CD8-positive, alpha-beta memory T cell (primary cell): Measurements from ENCODE around the gene ZNF316. TPM values are rescaled to one million over a fixed set of nuclear protein-coding genes. Genes with fewer than 3 reads are reported as not detected.
"Not testable (repeated sequence)": the region's sequence is repeated elsewhere in the genome, so short reads cannot be mapped to it uniquely, and the experiment has no call there.

Source experiments
- CTCF ChIA-PET: fragments of 350-600 bp; sonication (Branson Sonifier 250); formaldehyde crosslinking; loops from one replicate; lab custom pipeline; 2021; ENCODE audit warnings: antibody characterized with exemption; lab: Charles Lee
- POLR2A ChIA-PET: fragments of 350-600 bp; sonication (Branson Sonifier 250); formaldehyde crosslinking; loops from one replicate; lab custom pipeline; 2021; ENCODE audit warnings: antibody characterized with exemption; lab: Charles Lee
- DNase-seq, 5 donors: peaks; one replicate each; pipeline versions ENCODE4 v3.0.0 to v3.0.0-alpha.2; 2020 to 2022; ENCODE audit warnings: mixed read lengths in 1 of 5
- H3K27ac ChIP-seq: one replicate; pipeline ENCODE4 v1.7.0; 2013; ENCODE audit warnings: low read depth, mild to moderate bottlenecking, low read length, moderate library complexity
- H3K27me3 ChIP-seq: 2 replicates; pipeline ENCODE4 v1.7.0; 2013; ENCODE audit warnings: low read length, mild to moderate bottlenecking; ENCODE audit not compliant: insufficient read depth, poor library complexity, severe bottlenecking
- H3K36me3 ChIP-seq: 2 replicates; pipeline ENCODE4 v1.7.0; 2013; ENCODE audit warnings: mild to moderate bottlenecking, low read length, moderate library complexity; ENCODE audit not compliant: insufficient read depth
- H3K4me1 ChIP-seq: 2 replicates; pipeline ENCODE4 v1.7.0; 2013; ENCODE audit warnings: mild to moderate bottlenecking, low read length, moderate library complexity; ENCODE audit not compliant: insufficient read depth
- H3K4me3 ChIP-seq: 2 replicates; pipeline ENCODE4 v1.7.0; 2013; ENCODE audit warnings: mild to moderate bottlenecking, low read length
- H3K9me3 ChIP-seq: 2 replicates; pipeline ENCODE4 v1.7.0; 2013; ENCODE audit warnings: mild to moderate bottlenecking, low read length
- H3K27ac Mint-ChIP-seq, 8 donors: one replicate each; pipeline ENCODE4 v1.8.0; 2020 to 2021; ENCODE audit warnings: mixed read lengths in 8 of 8, mild to moderate bottlenecking in 6 of 8, inconsistent platforms in 3 of 8, moderate library complexity in 3 of 8
- H3K27me3 Mint-ChIP-seq, 2 donors: one replicate each; pipeline ENCODE4 v1.8.0; 2020 to 2021; ENCODE audit warnings: mixed read lengths in 2 of 2, mild to moderate bottlenecking in 1 of 2, moderate library complexity in 1 of 2
- H3K36me3 Mint-ChIP-seq, 3 donors: one replicate each; pipeline ENCODE4 v1.8.0; 2020 to 2021; ENCODE audit warnings: mixed read lengths in 3 of 3, inconsistent platforms in 1 of 3, mild to moderate bottlenecking in 1 of 3
- H3K4me1 Mint-ChIP-seq, 3 donors: one replicate each; pipeline ENCODE4 v1.8.0; 2020 to 2021; ENCODE audit warnings: mixed read lengths in 3 of 3, inconsistent platforms in 1 of 3, mild to moderate bottlenecking in 1 of 3
- H3K4me3 Mint-ChIP-seq, 7 donors: one replicate each; pipeline ENCODE4 v1.8.0; 2020 to 2021; ENCODE audit warnings: mixed read lengths in 7 of 7, mild to moderate bottlenecking in 6 of 7, moderate library complexity in 4 of 7, inconsistent platforms in 2 of 7
- H3K9me3 Mint-ChIP-seq, 5 donors: one replicate each; pipeline ENCODE4 v1.8.0; 2020 to 2022; ENCODE audit warnings: mixed read lengths in 5 of 5, mild to moderate bottlenecking in 3 of 5, moderate library complexity in 2 of 5, inconsistent platforms in 1 of 5
- polyA plus RNA-seq: library from polyadenylated mRNA; unstranded; fragments of 300-500 nt; fragmentation: Illumina TruSeq; gene quantifications from one replicate; pipeline ENCODE4 v1.2.3, GENCODE V29; 2021
- total RNA-seq, 2 experiments: library from RNA; stranded (reverse); gene quantifications; one replicate each; pipeline ENCODE4 v1.2.3, GENCODE V29; 2021

Gene ZNF316
- total and polyA plus RNA-seq, 3 experiments from 2014 or later: 5.2 to 26.5 (median 26.5) TPM

DNA sequence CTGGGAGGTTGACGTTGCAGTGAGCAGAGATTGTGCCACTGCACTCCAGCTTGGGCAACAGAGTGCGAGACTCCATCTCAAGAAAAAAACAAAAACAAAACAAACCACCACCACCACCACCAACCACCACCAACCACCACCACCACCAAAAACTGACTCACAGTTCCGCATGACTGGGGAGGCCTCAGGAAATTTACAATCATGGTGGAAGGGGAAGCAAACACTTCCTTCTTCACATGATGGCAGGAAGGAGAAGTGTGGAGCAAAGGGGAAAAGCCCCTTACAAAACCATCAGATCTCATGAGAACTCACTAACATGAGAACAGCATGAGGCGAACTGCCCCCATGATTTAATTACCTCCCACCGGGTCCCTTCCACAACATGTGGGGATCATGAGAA, 2.1 kb upstream of the ZNF316 start:
- H3K9me3 ChIP-seq, H3K4me3 ChIP-seq, H3K27ac ChIP-seq, CTCF ChIA-PET, H3K36me3 ChIP-seq, DNase-seq, POLR2A ChIA-PET, H3K27me3 Mint-ChIP-seq, H3K27me3 ChIP-seq, H3K9me3 Mint-ChIP-seq: not testable (repeated sequence)
- peaks cover 22% of the 10 kb centered on the region for H3K4me1 ChIP-seq
- peaks cover 0 to 15% (median 0%) of the 10 kb centered on the region in 3 donors for H3K36me3 Mint-ChIP-seq
- H3K4me1 Mint-ChIP-seq: peaks cover 18 to 32% (median 23%) of the 10 kb centered on the region in 3 donors
- H3K27ac Mint-ChIP-seq: peak overlapping the region in 3 of 8 donors; percentile 46 to 66 (median 60)
- H3K4me3 Mint-ChIP-seq: peak overlapping the region; percentile 14 to 88 (median 77)

DNA sequence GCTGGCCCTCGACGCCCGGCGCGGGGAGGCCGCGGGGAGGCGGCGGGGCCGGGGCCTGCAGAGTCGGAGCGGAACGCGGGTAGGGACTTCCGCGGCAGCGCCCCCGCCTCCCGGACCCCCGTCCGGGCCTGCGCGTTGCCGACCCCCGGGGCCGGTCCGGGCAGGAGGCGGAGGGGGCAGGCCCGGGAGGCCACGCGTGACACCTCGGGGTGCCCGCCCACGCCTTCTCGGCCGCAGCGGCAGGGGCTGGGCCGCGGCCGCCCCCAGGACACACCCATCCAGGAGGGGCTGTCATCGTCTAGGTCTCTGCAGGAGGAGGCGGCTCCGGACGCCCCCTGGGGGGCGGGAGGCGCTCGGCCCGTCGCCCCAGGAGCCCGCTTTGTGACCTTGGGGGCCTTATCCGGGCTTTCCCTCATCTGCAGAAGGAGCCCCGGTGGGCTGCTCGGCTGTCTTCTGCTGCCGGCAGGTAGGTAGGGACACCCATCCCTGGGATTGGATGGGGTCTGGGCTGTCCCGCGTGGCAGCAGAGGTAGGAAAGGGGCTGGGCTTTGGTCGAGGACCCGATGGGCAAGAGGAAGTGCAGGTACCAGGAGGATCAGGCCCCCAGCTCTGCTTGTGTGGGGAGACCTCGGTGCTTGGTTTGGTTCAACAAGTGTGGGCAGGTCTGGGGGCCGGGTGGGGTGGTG, 569 bp downstream of the ZNF316 start:
- Mint-ChIP-seq H3K36me3 (peaks cover 0 to 40% (median 4%) of the 10 kb centered on the region in 3 donors), H3K4me3 (peak overlapping the region; percentile 85 to 90 (median 88)), H3K4me1 (peaks cover 25 to 44% (median 31%) of the 10 kb centered on the region in 3 donors), H3K27me3 (no peaks in the 10 kb centered on the region), H3K27ac (peak overlapping the region; percentile 86 to 97 (median 94)), H3K9me3 (no peaks in the 10 kb centered on the region)
- Histone ChIP-seq H3K4me1 (peaks cover 22% of the 10 kb centered on the region), H3K9me3 (no peaks in the 10 kb centered on the region), H3K27ac (peak overlapping the region; percentile 61), H3K4me3 (peak overlapping the region; percentile 50), H3K36me3 (no peaks in the 10 kb centered on the region), H3K27me3 (no peaks in the 10 kb centered on the region)
- ChIA-PET CTCF (interaction anchor here (1.0 to 2.1 kb wide), 3 partner anchors 16 to 47 kb away, joined by 3 to 11 read pairs (median 4); no protein-coding TSS in a partner anchor), POLR2A (interaction anchor here (1.0 kb wide), 2 partner anchors 16 to 48 kb away, joined by 3 to 6 read pairs; partner anchors contain the start of gene INTS15)
- peak; percentile 52 to 79 (median 63) for DNase-seq

DNA sequence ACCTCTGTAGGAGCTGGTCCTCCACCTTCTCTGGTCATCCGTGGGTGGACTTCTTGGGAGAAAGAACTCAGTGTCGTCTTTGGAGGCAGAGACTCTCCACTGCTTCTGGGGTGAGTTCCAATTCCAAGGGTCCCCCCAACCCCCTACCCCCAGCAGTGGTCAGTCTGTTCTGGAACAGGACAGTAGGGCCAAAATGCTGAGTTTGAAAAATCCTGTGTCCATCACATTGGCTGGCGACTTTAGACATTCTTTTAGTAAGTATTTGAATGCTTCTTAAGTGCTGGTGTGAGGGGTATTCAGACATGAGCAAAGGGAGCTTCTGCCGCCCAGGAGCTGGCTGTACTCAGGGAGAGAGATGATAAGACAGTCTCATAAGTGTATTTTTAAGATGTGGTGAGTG, 1.9 kb downstream of the ZNF316 start:
- DNase-seq: no peak
- Mint-ChIP-seq H3K36me3 (peaks cover 0 to 50% (median 4%) of the 10 kb centered on the region in 3 donors), H3K27me3 (no peaks in the 10 kb centered on the region), H3K4me3 (peak overlapping the region; percentile 85 to 90 (median 88)), H3K9me3 (no peaks in the 10 kb centered on the region), H3K4me1 (peaks cover 25 to 44% (median 31%) of the 10 kb centered on the region in 3 donors), H3K27ac (peak overlapping the region; percentile 86 to 97 (median 94))
- Histone ChIP-seq H3K4me1 (peaks cover 22% of the 10 kb centered on the region), H3K36me3 (no peaks in the 10 kb centered on the region), H3K27me3 (no peaks in the 10 kb centered on the region), H3K27ac (no peak overlapping the region), H3K4me3 (no peak overlapping the region), H3K9me3 (no peaks in the 10 kb centered on the region)
- POLR2A ChIA-PET: no interaction called here
- CTCF ChIA-PET: interaction anchor here (1.2 kb wide), 1 partner anchor 49 kb away, joined by 4 read pairs; no protein-coding TSS in a partner anchor

DNA sequence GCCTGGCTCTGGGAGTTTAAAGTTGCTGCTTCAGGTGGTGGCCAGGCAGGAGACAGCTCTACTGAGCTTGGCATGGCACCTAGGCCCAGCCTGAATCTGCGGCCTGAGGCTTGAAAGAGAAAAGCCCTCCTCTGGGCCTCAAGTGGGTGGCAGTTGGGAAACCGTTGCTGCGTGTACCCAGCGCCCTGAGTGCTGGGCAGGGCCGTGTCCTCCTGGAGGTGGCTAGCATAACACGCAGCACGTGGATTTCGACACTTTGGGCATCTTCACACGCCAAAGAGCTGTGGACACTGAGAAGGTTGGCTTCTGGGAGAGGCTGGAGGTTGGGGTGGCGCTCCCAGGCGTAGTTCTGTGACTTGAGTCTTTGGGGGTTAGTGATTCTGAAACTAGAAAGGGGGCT, 2.5 kb downstream of the ZNF316 start:
- no peaks in the 10 kb centered on the region for H3K9me3 ChIP-seq
- DNase-seq: no peak
- H3K4me1 ChIP-seq: peaks cover 22% of the 10 kb centered on the region
- ChIA-PET POLR2A (no interaction called here), CTCF (no interaction called here)
- H3K36me3 Mint-ChIP-seq: peaks cover 0 to 56% (median 4%) of the 10 kb centered on the region in 3 donors
- H3K27me3 Mint-ChIP-seq: no peaks in the 10 kb centered on the region
- H3K36me3 ChIP-seq: no peaks in the 10 kb centered on the region
- peak overlapping the region; percentile 64 to 90 (median 85) for H3K4me3 Mint-ChIP-seq
- no peaks in the 10 kb centered on the region for H3K27me3 ChIP-seq
- H3K27ac Mint-ChIP-seq: peak overlapping the region; percentile 61 to 96 (median 90)
- H3K4me3 ChIP-seq: no peak overlapping the region
- no peaks in the 10 kb centered on the region for H3K9me3 Mint-ChIP-seq
- no peak overlapping the region for H3K27ac ChIP-seq
- peaks cover 25 to 44% (median 31%) of the 10 kb centered on the region in 3 donors for H3K4me1 Mint-ChIP-seq

DNA sequence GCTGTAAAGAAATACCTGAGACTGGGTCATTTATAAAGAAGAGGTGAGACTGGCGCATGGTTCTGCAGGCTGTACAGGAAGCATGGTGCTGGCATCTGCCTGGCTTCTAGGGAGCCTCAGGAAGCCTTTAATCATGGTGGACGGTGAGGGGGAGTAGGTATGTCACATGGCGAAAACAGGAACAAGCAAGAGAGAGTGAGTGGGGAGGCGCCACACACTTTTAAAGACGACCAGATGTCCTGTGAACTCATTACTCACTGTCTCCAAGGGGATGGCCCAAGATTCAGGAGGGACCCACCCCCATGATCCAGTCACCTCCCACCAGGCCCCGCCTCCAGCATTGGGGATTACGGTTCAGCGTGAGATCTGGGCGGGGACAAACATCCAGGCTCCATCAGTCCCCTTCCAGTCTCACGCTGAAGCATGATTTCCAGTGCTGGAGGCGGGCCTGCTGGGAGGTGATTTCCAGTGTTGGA, 3.2 kb downstream of the ZNF316 start:
- no peak for DNase-seq
- CTCF ChIA-PET: no interaction called here
- POLR2A ChIA-PET: no interaction called here
- Mint-ChIP-seq H3K4me1 (peaks cover 25 to 41% (median 31%) of the 10 kb centered on the region in 3 donors), H3K9me3 (no peaks in the 10 kb centered on the region), H3K27me3 (no peaks in the 10 kb centered on the region), H3K36me3 (peaks cover 0 to 63% (median 4%) of the 10 kb centered on the region in 3 donors), H3K4me3 (peak overlapping the region in 6 of 7 donors; percentile 6 to 85 (median 60)), H3K27ac (peak overlapping the region; percentile 36 to 94 (median 86))
- Histone ChIP-seq H3K4me3 (no peak overlapping the region), H3K36me3 (no peaks in the 10 kb centered on the region), H3K4me1 (peaks cover 22% of the 10 kb centered on the region), H3K27ac (no peak overlapping the region), H3K9me3 (no peaks in the 10 kb centered on the region), H3K27me3 (no peaks in the 10 kb centered on the region)

DNA sequence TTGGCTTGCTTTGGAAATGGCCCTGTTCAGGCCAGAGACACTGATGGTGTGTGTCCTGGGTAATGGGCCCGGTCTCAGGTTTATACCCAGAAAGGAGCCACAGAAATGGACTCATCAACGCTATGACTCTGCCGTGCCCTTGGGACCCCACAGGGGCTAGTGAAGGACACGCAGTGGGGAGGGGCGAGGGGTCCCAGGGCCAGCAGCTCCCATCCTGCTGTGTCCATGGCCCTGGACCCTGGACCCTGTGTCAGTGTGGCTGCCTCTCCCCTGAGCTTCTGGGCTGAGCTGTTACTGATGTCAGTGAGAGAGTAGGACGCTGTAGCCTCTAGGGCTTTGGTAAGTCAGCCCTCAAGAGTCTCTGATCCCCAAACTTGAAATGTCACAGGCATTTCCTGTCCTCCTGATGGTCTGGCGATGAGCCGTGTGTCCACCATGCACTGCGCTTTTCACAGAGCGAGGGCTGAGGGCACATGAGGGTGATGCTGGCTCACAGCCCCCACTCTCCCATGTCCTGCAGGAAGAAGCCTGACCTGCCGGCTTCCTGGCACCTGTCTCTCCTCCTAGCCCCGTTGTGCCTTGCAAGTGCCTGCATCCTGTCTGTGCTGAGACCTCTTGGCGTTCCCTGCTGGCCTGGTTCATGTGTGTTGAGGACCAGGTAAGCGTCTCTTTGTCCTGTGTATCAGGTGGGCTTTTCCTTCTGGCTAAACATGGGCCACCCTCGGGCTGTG, 4.4 kb downstream of the ZNF316 start:
- CTCF ChIA-PET: no interaction called here
- H3K27ac Mint-ChIP-seq: peak overlapping the region in 1 of 8 donors; percentile 79
- H3K27me3 Mint-ChIP-seq: no peaks in the 10 kb centered on the region

DNA sequence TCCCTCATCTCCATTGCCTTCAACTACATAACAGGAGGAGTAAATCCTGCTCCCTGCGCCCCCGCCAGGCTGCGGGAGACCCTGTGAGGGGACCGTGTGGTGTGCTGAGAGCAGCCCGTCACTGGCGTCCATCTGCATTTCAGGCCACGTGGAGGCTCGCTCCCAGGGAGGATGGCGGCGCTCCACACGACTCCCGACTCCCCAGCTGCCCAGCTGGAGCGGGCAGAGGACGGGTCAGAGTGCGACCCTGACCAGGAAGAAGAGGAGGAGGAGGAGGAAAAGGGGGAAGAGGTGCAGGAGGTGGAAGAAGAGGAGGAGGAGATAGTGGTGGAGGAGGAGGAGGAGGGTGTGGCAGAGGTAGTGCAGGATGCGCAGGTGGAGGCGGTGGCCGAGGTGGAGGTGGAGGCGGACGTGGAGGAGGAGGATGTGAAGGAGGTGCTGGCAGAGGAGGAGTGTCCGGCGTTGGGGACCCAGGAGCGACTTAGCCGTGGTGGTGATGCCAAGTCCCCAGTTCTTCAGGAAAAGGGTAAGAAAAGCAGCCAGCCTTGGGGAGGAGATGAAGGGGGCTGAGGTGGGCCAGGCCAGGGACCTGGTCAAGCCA, 5.2 kb downstream of the ZNF316 start:
- POLR2A ChIA-PET: no interaction called here
- Histone ChIP-seq H3K4me1 (peaks cover 22% of the 10 kb centered on the region), H3K4me3 (no peak overlapping the region), H3K9me3 (no peaks in the 10 kb centered on the region), H3K27ac (no peak overlapping the region), H3K27me3 (no peaks in the 10 kb centered on the region), H3K36me3 (peaks cover 4% of the 10 kb centered on the region)
- H3K9me3 Mint-ChIP-seq: no peaks in the 10 kb centered on the region
- no peak overlapping the region for H3K4me3 Mint-ChIP-seq
- peaks cover 0 to 82% (median 4%) of the 10 kb centered on the region in 3 donors for H3K36me3 Mint-ChIP-seq
- no peaks in the 10 kb centered on the region for H3K27me3 Mint-ChIP-seq
- CTCF ChIA-PET: no interaction called here
- no peak for DNase-seq
- H3K4me1 Mint-ChIP-seq: peaks cover 25 to 38% (median 31%) of the 10 kb centered on the region in 3 donors
- no peak overlapping the region for H3K27ac Mint-ChIP-seq

More for the DNA sequence above, 4.4 kb downstream of the ZNF316 start:
- POLR2A ChIA-PET: no interaction called here
- Mint-ChIP-seq H3K36me3 (peaks cover 0 to 74% (median 4%) of the 10 kb centered on the region in 3 donors), H3K9me3 (no peaks in the 10 kb centered on the region), H3K4me1 (peaks cover 25 to 37% (median 31%) of the 10 kb centered on the region in 3 donors), H3K4me3 (peak overlapping the region in 1 of 7 donors; percentile 37)
- no peaks in the 10 kb centered on the region for H3K9me3 ChIP-seq
- H3K27ac ChIP-seq: no peak overlapping the region
- H3K4me1 ChIP-seq: peaks cover 22% of the 10 kb centered on the region
- no peaks in the 10 kb centered on the region for H3K36me3 ChIP-seq
- no peak overlapping the region for H3K4me3 ChIP-seq
- DNase-seq: no peak
- H3K27me3 ChIP-seq: no peaks in the 10 kb centered on the region
